MV-4-11 (cell line): ENCODE results near the gene BMERB1.
"Not testable (repeated sequence)": the region's sequence is repeated elsewhere in the genome, so short reads cannot be mapped to it uniquely, and the experiment has no call there.

ENCODE experiments used
- DNase-seq: peaks from one replicate; lab custom pipeline; 2025; lab: John Stamatoyannopoulos, UW

The BMERB1 gene

GRCh38 chr16:15425861-15426260 is 8.5 kb upstream of the BMERB1 start:
- no peak for DNase-seq

GRCh38 chr16:15426796-15427195 is 7.6 kb upstream of the BMERB1 start:
- no peak for DNase-seq

- DNase-seq: peak; percentile 43
Measured at GRCh38 chr16:15427648-15428239, 6.6 kb upstream of the BMERB1 start.

GRCh38 chr16:15430884-15431283 is 3.5 kb upstream of the BMERB1 start:
- not testable (repeated sequence) for DNase-seq

GRCh38 chr16:15434079-15434424 is 336 bp upstream of the BMERB1 start:
- no peak for DNase-seq

GRCh38 chr16:15435216-15435864 is 952 bp downstream of the BMERB1 start:
- DNase-seq: no peak

GRCh38 chr16:15439102-15439501 is 4.7 kb downstream of the BMERB1 start:
- DNase-seq: no peak

- no peak for DNase-seq
Measured at GRCh38 chr16:15439521-15439920, 5.1 kb downstream of the BMERB1 start.

- no peak for DNase-seq
Measured at GRCh38 chr16:15440852-15441251, 6.5 kb downstream of the BMERB1 start.

- DNase-seq: not testable (repeated sequence)
Measured at GRCh38 chr16:15442140-15442539, 7.8 kb downstream of the BMERB1 start.

GRCh38 chr16:15443753-15444152 is 9.4 kb downstream of the BMERB1 start:
- no peak for DNase-seq

- DNase-seq: no peak
Measured at GRCh38 chr16:15444264-15444663, 9.9 kb downstream of the BMERB1 start.

- DNase-seq: no peak
Measured at GRCh38 chr16:15445450-15445849, 11.1 kb downstream of the BMERB1 start.

- no peak for DNase-seq
Measured at GRCh38 chr16:15446901-15447300, 12.5 kb downstream of the BMERB1 start.

GRCh38 chr16:15450624-15451023 is 16.2 kb downstream of the BMERB1 start:
- no peak for DNase-seq

- DNase-seq: no peak
Measured at GRCh38 chr16:15451098-15451731, 16.8 kb downstream of the BMERB1 start.

GRCh38 chr16:15452246-15452855 is 18.0 kb downstream of the BMERB1 start:
- no peak for DNase-seq

GRCh38 chr16:15453296-15453695 is 18.9 kb downstream of the BMERB1 start:
- not testable (repeated sequence) for DNase-seq

- DNase-seq: not testable (repeated sequence)
Measured at GRCh38 chr16:15454933-15455332, 20.5 kb downstream of the BMERB1 start.

GRCh38 chr16:15457400-15457799 is 23.0 kb downstream of the BMERB1 start:
- DNase-seq: no peak

- DNase-seq: no peak
Measured at GRCh38 chr16:15457958-15458357, 23.6 kb downstream of the BMERB1 start.

- DNase-seq: no peak
Measured at GRCh38 chr16:15459791-15460190, 25.4 kb downstream of the BMERB1 start.

GRCh38 chr16:15460601-15461000 is 26.2 kb downstream of the BMERB1 start:
- DNase-seq: no peak
